ENCODE results near the gene SCAMP4. TPM values are rescaled to one million over a fixed set of nuclear protein-coding genes. Genes with fewer than 3 reads are reported as not detected.

SCAMP4 gene
- total and polyA plus RNA-seq, 2 donors (not counting 1 experiment from before 2014, with no cell fraction given): 16.9 to 29.7 TPM

GRCh38 chr19:1910177-1910576 lies 5.0 kb downstream of the SCAMP4 start:
- no peak overlapping the region for H2AFZ ChIP-seq (ENCODE audit: low read length)
- H3K4me2 ChIP-seq (ENCODE audit: extremely low read depth, insufficient read depth, low read length): peak overlapping the region; percentile 11
- H3K9ac ChIP-seq (ENCODE audit: insufficient read depth, low read length): no peak overlapping the region
- no peak overlapping the region for H3K4me3 ChIP-seq (replicated peaks in 1 of 4; ENCODE audit: control extremely low read depth in 1 of 4, insufficient read depth in 1 of 4, low read depth in 3 of 4, low read length in 4 of 4)
- H3K4me1 ChIP-seq (ENCODE audit: control insufficient read depth, extremely low read depth, insufficient read depth, low read length): peaks cover 6% of the 10 kb centered on the region
- H3K27me3 ChIP-seq (ENCODE audit: control insufficient read depth, insufficient read depth, low read length): no peaks in the 10 kb centered on the region
- peaks cover 62% of the 10 kb centered on the region for H3K79me2 ChIP-seq (ENCODE audit: control insufficient read depth, insufficient read depth, low read length)
- no peaks in the 10 kb centered on the region for H4K20me1 ChIP-seq (ENCODE audit: control insufficient read depth, extremely low read depth, insufficient read depth, low read length)
- peak in 1 of 2 donors; percentile 12 for DNase-seq (ENCODE audit: low read depth in 2 of 2)
- H3K9me3 ChIP-seq (ENCODE audit: control insufficient read depth, insufficient read depth, low read depth, low read length): no peaks in the 10 kb centered on the region
- H3K36me3 ChIP-seq (ENCODE audit: control insufficient read depth, insufficient read depth, low read length): peaks cover 12% of the 10 kb centered on the region
- TF ChIP-seq EZH2 (IDR thresholded peaks at IDR 0.05; ENCODE audit: low read length, missing control alignments): no peak
- no peak for TF ChIP-seq CTCF (conservative IDR thresholded peaks at IDR 0.05 in 1 of 2, IDR thresholded peaks at IDR 0.05 in 1 of 2; ENCODE audit: low read depth in 1 of 2, low read length in 2 of 2)
- no peak overlapping the region for H3K27ac ChIP-seq (ENCODE audit: insufficient read depth, low read length)

GRCh38 chr19:1911098-1911497 lies 5.9 kb downstream of the SCAMP4 start:
- no peak overlapping the region for H3K4me3 ChIP-seq (replicated peaks in 1 of 4; ENCODE audit: control extremely low read depth in 1 of 4, insufficient read depth in 1 of 4, low read depth in 3 of 4, low read length in 4 of 4)
- H3K9ac ChIP-seq (ENCODE audit: insufficient read depth, low read length): no peak overlapping the region
- peaks cover 3% of the 10 kb centered on the region for H3K4me1 ChIP-seq (ENCODE audit: control insufficient read depth, extremely low read depth, insufficient read depth, low read length)
- no peak overlapping the region for H2AFZ ChIP-seq (ENCODE audit: low read length)
- TF ChIP-seq EZH2 (IDR thresholded peaks at IDR 0.05; ENCODE audit: low read length, missing control alignments) (no peak), CTCF (conservative IDR thresholded peaks at IDR 0.05 in 1 of 2, IDR thresholded peaks at IDR 0.05 in 1 of 2; ENCODE audit: low read depth in 1 of 2, low read length in 2 of 2) (no peak)
- peaks cover 12% of the 10 kb centered on the region for H3K36me3 ChIP-seq (ENCODE audit: control insufficient read depth, insufficient read depth, low read length)
- no peak overlapping the region for H3K27ac ChIP-seq (ENCODE audit: insufficient read depth, low read length)
- no peaks in the 10 kb centered on the region for H3K27me3 ChIP-seq (ENCODE audit: control insufficient read depth, insufficient read depth, low read length)
- no peaks in the 10 kb centered on the region for H3K9me3 ChIP-seq (ENCODE audit: control insufficient read depth, insufficient read depth, low read depth, low read length)
- no peak overlapping the region for H3K4me2 ChIP-seq (ENCODE audit: extremely low read depth, insufficient read depth, low read length)
- peaks cover 56% of the 10 kb centered on the region for H3K79me2 ChIP-seq (ENCODE audit: control insufficient read depth, insufficient read depth, low read length)
- H4K20me1 ChIP-seq (ENCODE audit: control insufficient read depth, extremely low read depth, insufficient read depth, low read length): no peaks in the 10 kb centered on the region
- no peak for DNase-seq (ENCODE audit: low read depth in 2 of 2)

GRCh38 chr19:1911995-1912394 lies 6.8 kb downstream of the SCAMP4 start:
- peaks cover 54% of the 10 kb centered on the region for H3K79me2 ChIP-seq (ENCODE audit: control insufficient read depth, insufficient read depth, low read length)
- H3K27ac ChIP-seq (ENCODE audit: insufficient read depth, low read length): no peak overlapping the region
- H3K9ac ChIP-seq (ENCODE audit: insufficient read depth, low read length): no peak overlapping the region
- H3K4me3 ChIP-seq (replicated peaks in 1 of 4; ENCODE audit: control extremely low read depth in 1 of 4, insufficient read depth in 1 of 4, low read depth in 3 of 4, low read length in 4 of 4): no peak overlapping the region
- H3K4me2 ChIP-seq (ENCODE audit: extremely low read depth, insufficient read depth, low read length): no peak overlapping the region
- no peak overlapping the region for H2AFZ ChIP-seq (ENCODE audit: low read length)
- no peak for DNase-seq (ENCODE audit: low read depth in 2 of 2)
- H3K9me3 ChIP-seq (ENCODE audit: control insufficient read depth, insufficient read depth, low read depth, low read length): no peaks in the 10 kb centered on the region
- H3K4me1 ChIP-seq (ENCODE audit: control insufficient read depth, extremely low read depth, insufficient read depth, low read length): peaks cover 2% of the 10 kb centered on the region
- peaks cover 12% of the 10 kb centered on the region for H3K36me3 ChIP-seq (ENCODE audit: control insufficient read depth, insufficient read depth, low read length)
- TF ChIP-seq CTCF (conservative IDR thresholded peaks at IDR 0.05 in 1 of 2, IDR thresholded peaks at IDR 0.05 in 1 of 2; ENCODE audit: low read depth in 1 of 2, low read length in 2 of 2): no peak
- no peak for TF ChIP-seq EZH2 (IDR thresholded peaks at IDR 0.05; ENCODE audit: low read length, missing control alignments)
- no peaks in the 10 kb centered on the region for H4K20me1 ChIP-seq (ENCODE audit: control insufficient read depth, extremely low read depth, insufficient read depth, low read length)
- no peaks in the 10 kb centered on the region for H3K27me3 ChIP-seq (ENCODE audit: control insufficient read depth, insufficient read depth, low read length)

Data from fibroblast of lung (primary cell).